ENCODE measurements around the gene TSPAN9. TPM values are rescaled to one million over a fixed set of nuclear protein-coding genes. Genes with fewer than 3 reads are reported as not detected.
A peak's percentile ranks its signal among the peaks of the same experiment; 100 is the strongest.

Gene TSPAN9
- total RNA-seq, 1 donor from 2014 or later = 5.0 TPM

- DNase-seq (ENCODE audit: low read depth) (no peak), FAIRE-seq (no peak)
- H3K27me3 ChIP-seq (ENCODE audit: control insufficient read depth, insufficient read depth, low read length) = no peaks in the 10 kb centered on the region
- H3K36me3 ChIP-seq (ENCODE audit: control insufficient read depth, insufficient read depth, low read length) = no peaks in the 10 kb centered on the region
- TF ChIP-seq, protein P1, sequence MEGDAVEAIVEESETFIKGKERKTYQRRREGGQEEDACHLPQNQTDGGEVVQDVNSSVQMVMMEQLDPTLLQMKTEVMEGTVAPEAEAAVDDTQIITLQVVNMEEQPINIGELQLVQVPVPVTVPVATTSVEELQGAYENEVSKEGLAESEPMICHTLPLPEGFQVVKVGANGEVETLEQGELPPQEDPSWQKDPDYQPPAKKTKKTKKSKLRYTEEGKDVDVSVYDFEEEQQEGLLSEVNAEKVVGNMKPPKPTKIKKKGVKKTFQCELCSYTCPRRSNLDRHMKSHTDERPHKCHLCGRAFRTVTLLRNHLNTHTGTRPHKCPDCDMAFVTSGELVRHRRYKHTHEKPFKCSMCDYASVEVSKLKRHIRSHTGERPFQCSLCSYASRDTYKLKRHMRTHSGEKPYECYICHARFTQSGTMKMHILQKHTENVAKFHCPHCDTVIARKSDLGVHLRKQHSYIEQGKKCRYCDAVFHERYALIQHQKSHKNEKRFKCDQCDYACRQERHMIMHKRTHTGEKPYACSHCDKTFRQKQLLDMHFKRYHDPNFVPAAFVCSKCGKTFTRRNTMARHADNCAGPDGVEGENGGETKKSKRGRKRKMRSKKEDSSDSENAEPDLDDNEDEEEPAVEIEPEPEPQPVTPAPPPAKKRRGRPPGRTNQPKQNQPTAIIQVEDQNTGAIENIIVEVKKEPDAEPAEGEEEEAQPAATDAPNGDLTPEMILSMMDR (IDR thresholded peaks at IDR 0.05; ENCODE audit: insufficient read depth, low read length, severe bottlenecking) = no peak
- no peak overlapping the region for H3K4me3 ChIP-seq (ENCODE audit: low read depth, low read length)
These were observed 87.4 kb downstream of the TSPAN9 start for GRCh38 chr12:3164454-3165077.

- TF ChIP-seq, protein P1 (IDR thresholded peaks at IDR 0.05; ENCODE audit: insufficient read depth, low read length, severe bottlenecking) = no peak
- H3K36me3 ChIP-seq (ENCODE audit: control insufficient read depth, insufficient read depth, low read length) = no peaks in the 10 kb centered on the region
- H3K4me3 ChIP-seq (ENCODE audit: low read depth, low read length) = no peak overlapping the region
- FAIRE-seq (no peak), DNase-seq (ENCODE audit: low read depth) (no peak)
- no peaks in the 10 kb centered on the region for H3K27me3 ChIP-seq (ENCODE audit: control insufficient read depth, insufficient read depth, low read length)
These were observed 88.2 kb downstream of the TSPAN9 start for GRCh38 chr12:3165078-3165980.

- Histone ChIP-seq H3K4me3 (ENCODE audit: low read depth, low read length) (no peak overlapping the region), H3K27me3 (ENCODE audit: control insufficient read depth, insufficient read depth, low read length) (no peaks in the 10 kb centered on the region), H3K36me3 (ENCODE audit: control insufficient read depth, insufficient read depth, low read length) (no peaks in the 10 kb centered on the region)
- FAIRE-seq (no peak), DNase-seq (ENCODE audit: low read depth) (no peak)
- TF ChIP-seq, protein P1 (IDR thresholded peaks at IDR 0.05; ENCODE audit: insufficient read depth, low read length, severe bottlenecking) = no peak
These were observed 90.5 kb downstream of the TSPAN9 start for GRCh38 chr12:3167636-3168035.

GRCh38 chr12:3168223-3169221 lies 91.3 kb downstream of the TSPAN9 start:
- FAIRE-seq (peak; percentile 99), DNase-seq (ENCODE audit: low read depth) (peak; percentile 98)
- TF ChIP-seq, protein P1 (IDR thresholded peaks at IDR 0.05; ENCODE audit: insufficient read depth, low read length, severe bottlenecking) = no peak
- Histone ChIP-seq H3K4me3 (ENCODE audit: low read depth, low read length) (no peak overlapping the region), H3K27me3 (ENCODE audit: control insufficient read depth, insufficient read depth, low read length) (no peaks in the 10 kb centered on the region), H3K36me3 (ENCODE audit: control insufficient read depth, insufficient read depth, low read length) (no peaks in the 10 kb centered on the region)

GRCh38 chr12:3170423-3171194 lies 93.4 kb downstream of the TSPAN9 start:
- H3K4me3 ChIP-seq (ENCODE audit: low read depth, low read length) = no peak overlapping the region
- H3K36me3 ChIP-seq (ENCODE audit: control insufficient read depth, insufficient read depth, low read length) = no peaks in the 10 kb centered on the region
- DNase-seq (ENCODE audit: low read depth) (peak; percentile 91), FAIRE-seq (peak; percentile 96)
- no peaks in the 10 kb centered on the region for H3K27me3 ChIP-seq (ENCODE audit: control insufficient read depth, insufficient read depth, low read length)
- TF ChIP-seq, protein P1 (IDR thresholded peaks at IDR 0.05; ENCODE audit: insufficient read depth, low read length, severe bottlenecking) = no peak
